Measurements from ENCODE around the gene ACAT1.
"Not testable (repeated sequence)": the region's sequence is repeated elsewhere in the genome, so short reads cannot be mapped to it uniquely, and the experiment has no call there.

Gene ACAT1

DNA sequence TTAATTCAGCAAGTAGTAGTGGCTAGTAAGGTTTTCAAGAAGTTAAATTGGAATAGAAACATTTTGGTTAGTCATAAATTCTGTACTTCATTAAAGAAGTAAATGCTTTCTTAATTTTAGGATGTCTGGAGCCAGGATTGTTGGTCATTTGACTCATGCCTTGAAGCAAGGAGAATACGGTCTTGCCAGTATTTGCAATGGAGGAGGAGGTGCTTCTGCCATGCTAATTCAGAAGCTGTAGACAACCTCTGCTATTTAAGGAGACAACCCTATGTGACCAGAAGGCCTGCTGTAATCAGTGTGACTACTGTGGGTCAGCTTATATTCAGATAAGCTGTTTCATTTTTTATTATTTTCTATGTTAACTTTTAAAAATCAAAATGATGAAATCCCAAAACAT, 25.8 kb downstream of the ACAT1 start:
- no peak for DNase-seq

GRCh38 chr11:108148556-108148955, 27.2 kb downstream of the ACAT1 start:
- DNase-seq, result no peak

- no peak for DNase-seq
Observed at GRCh38 chr11:108154591-108154990, 33.2 kb downstream of the ACAT1 start.

- no peak for DNase-seq
Observed at GRCh38 chr11:108160970-108161566, 39.7 kb downstream of the ACAT1 start.

GRCh38 chr11:108162878-108163277, 41.5 kb downstream of the ACAT1 start:
- DNase-seq, result not testable (repeated sequence)

DNA sequence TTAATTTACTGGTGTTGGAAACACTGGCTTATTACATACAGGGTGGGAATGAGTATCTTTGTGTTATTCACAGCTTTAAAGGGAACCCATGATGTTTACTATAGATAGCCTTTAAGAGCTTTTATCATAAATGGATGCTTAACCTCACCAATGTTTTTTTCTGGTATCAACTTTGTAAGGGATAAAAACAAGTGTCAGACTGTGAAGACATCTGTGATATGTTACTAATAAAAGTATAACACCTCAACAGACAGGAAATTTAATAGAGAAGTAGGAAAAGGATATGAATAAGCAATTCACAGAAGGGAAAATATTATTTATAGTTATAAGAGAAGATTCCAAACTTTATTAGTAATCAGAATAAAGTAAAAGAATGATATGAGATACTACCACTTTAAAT, 46.3 kb downstream of the ACAT1 start:
- no peak for DNase-seq

DNA sequence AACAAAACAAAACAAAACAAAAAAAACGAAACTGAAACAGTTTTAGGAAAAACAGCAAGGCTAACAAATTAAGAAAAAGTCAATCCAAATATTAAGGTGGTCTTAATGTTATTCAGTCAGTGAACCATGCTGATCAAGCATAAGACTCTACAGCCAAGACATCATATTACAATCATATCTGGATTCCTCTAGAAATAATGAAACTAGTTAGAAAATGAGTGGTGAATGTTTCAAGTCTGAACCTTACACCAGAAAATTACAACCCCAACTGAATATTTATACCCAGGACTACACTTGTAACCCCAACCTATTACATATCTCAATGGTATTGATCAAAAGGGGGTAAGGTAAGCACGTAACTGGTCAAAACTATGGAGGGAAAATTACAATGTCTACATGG, 48.8 kb downstream of the ACAT1 start:
- DNase-seq, result no peak

DNA sequence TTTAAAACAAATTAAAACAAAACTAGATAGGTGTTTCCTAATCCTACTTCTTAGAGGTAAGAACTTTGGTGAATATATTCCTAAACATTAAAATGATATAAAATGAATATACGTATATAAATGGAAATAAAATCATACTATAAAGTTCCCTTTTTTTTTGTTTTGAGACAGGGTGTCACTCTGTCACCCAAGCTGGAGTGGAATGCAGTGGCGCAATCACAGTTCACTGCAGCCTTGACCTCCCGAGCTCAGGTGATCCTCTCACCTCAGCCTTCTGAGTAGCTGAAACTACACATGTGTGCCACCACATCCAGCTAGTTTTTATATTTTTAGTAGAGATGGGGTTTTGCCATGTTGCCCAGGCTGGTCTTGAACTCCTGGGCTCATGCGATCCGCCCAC, 56.2 kb downstream of the ACAT1 start:
- no peak for DNase-seq

- DNase-seq, result no peak
Observed at GRCh38 chr11:108193725-108194124, 72.4 kb downstream of the ACAT1 start.

DNA sequence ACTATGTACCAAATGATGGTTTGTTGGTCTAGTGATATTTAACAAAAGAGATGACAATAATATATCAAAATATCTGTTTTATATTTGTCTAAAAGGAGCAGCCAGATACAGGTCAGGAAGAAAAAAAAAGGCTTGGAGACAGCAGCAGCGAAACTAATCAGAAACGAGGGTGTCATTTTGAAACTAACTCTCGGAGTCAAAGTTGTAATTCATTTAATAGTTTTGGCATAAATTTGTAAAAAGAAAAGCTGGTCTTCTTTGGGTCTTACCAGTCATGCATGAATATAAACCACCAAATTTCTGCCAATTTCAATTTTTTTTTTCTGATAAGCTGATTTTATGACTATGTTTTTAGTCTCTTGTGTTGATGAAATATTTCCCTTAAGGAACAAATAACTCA, 75.5 kb downstream of the ACAT1 start:
- DNase-seq, result no peak
